K562 (cell line): ENCODE results near the gene STAP1. TPM values are rescaled to one million over a fixed set of nuclear protein-coding genes. Genes with fewer than 3 reads are reported as not detected.

Source experiments
- ARID4B ChIP-seq: sonication (generic); formaldehyde crosslinking; IDR thresholded peaks from 2 replicates; pipeline ENCODE4 v1.8.0; 2022; ENCODE audit warnings: mild to moderate bottlenecking, missing genetic modification reagents
- BCLAF1 ChIP-seq, 2 experiments: fragments of 450-650 bp in 1 of 2; IDR thresholded peaks; 2 replicates each; pipeline ENCODE4 v1.6.1; 2011 to 2017; ENCODE audit warnings: low read depth in 2 of 2, antibody characterized with exemption in 1 of 2, borderline replicate concordance in 1 of 2, low read length in 1 of 2, mild to moderate bottlenecking in 1 of 2, mixed read lengths in 1 of 2; ENCODE audit not compliant: control insufficient read depth in 1 of 2
- CC2D1A ChIP-seq: fragments of 450-650 bp; IDR thresholded peaks from 2 replicates; pipeline ENCODE4 v1.6.1; 2017; ENCODE audit warnings: mild to moderate bottlenecking
- DACH1 ChIP-seq: fragments of 450-650 bp; IDR thresholded peaks from 2 replicates; pipeline ENCODE4 v1.6.1; 2018; ENCODE audit not compliant: partially characterized antibody
- HNRNPLL ChIP-seq: fragments of 200-400 bp; formaldehyde crosslinking; IDR thresholded peaks from 2 replicates; pipeline ENCODE4 v1.6.1; 2017; ENCODE audit warnings: low read length, low read depth, mild to moderate bottlenecking; ENCODE audit not compliant: poor library complexity, severe bottlenecking
- RBBP5 ChIP-seq: fragments of 200-600 bp; sonication (generic); IDR thresholded peaks from 2 replicates; pipeline ENCODE4 v1.6.1; 2012; ENCODE audit warnings: borderline replicate concordance, mild to moderate bottlenecking, low read length, control low read depth, inconsistent platforms; ENCODE audit not compliant: insufficient read depth, poor library complexity, severe bottlenecking
- polyA plus RNA-seq, 8 experiments: library from polyadenylated mRNA; depleted of rRNA in 4 of 8; stranded (reverse) in 5 of 8; unstranded in 3 of 8; fragments of >200 nt; fragmentation: Nextera tagmentation in 2 of 8; fragmentation: Illumina TruSeq in 1 of 8; extraction: Ambion mirVana in 2 of 8; extraction: Trizol in 1 of 8; gene quantifications; 2 replicates each; pipeline versions ENCODE4 v1.2.1 to v1.2.3, GENCODE V29; 2011 to 2014; ENCODE audit warnings: inconsistent platforms in 1 of 8, missing spikeins in 1 of 8
- total RNA-seq, 7 experiments: library from RNA; depleted of rRNA in 6 of 7; stranded (reverse); fragments of >200 nt in 6 of 7; fragmentation: Illumina TruSeq in 2 of 7; extraction: Trizol in 2 of 7; gene quantifications; 2 replicates each; pipeline versions ENCODE4 v1.2.1 to v1.2.3, GENCODE V29; 2011 to 2021; ENCODE audit warnings: low replicate concordance in 1 of 7
- TF ChIP-seq, protein P1 (sequence below), 2 experiments: fragments of 450-650 bp; formaldehyde crosslinking in 1 of 2; IDR thresholded peaks; 2 replicates each; pipeline versions ENCODE4 v1.4.0 to v1.6.1; 2014 to 2020; ENCODE audit warnings: mild to moderate bottlenecking in 2 of 2, borderline replicate concordance in 1 of 2, low read depth in 1 of 2

The STAP1 gene
- total and polyA plus RNA-seq, 9 of the 15 experiments (the other 6 are each of a cell fraction or from before 2014, with no cell fraction given) = 0.50 to 5.6 (median 1.4) TPM

DNA sequence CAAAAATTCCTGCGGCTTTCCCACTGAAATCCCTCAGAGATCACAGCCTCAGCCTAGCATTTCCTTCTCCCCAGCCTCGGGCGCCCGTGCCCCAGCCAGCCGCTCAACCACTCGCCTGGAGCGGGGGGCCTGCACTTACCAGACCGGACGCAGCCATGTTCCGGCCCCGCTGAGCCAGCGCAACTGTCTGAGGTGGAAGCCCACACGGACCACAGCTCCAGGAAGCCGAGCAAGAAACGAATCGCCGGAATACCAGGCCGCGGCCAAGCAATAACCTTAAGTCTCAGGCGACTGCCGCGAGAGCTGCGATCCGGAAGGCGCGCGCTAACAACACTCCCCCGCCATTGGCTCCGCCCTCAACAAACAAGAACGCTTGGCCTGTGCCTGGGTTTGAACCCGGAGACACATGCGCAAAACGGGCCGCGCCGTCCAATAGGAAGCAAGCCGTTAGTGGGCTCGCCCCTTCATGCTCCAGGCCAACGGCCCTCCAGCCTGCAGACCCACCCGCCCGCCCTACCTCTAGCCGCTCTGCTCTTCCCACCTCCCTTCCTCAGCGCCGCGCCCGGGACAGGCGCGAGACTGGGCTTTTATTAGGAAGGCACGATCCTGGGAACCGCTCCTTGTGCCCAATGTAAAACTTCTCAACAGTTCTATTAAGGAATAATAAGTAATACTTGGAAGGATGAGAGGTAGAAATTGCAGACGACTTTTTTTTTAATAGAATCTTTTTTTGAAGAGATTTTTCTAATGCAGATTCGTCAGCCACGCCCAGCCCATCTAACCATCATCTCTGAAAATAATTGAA, 13.1 kb upstream of the STAP1 start, which contains the start of gene CENPC (continued):
- TF ChIP-seq BCLAF1 (IDR thresholded peaks at IDR 0.05; ENCODE audit: borderline replicate concordance in 1 of 2, control insufficient read depth in 1 of 2, low read depth in 2 of 2, low read length in 1 of 2) (peak in 1 of 2 experiments; percentile 66; a peak in 1 of 4 replicates), CC2D1A (peak; percentile 96), DACH1 (peak; percentile 12), ARID4B (peak; percentile 75), RBBP5 (peak; percentile 86), HNRNPLL (peak; percentile 81)
- TF ChIP-seq, protein P1, sequence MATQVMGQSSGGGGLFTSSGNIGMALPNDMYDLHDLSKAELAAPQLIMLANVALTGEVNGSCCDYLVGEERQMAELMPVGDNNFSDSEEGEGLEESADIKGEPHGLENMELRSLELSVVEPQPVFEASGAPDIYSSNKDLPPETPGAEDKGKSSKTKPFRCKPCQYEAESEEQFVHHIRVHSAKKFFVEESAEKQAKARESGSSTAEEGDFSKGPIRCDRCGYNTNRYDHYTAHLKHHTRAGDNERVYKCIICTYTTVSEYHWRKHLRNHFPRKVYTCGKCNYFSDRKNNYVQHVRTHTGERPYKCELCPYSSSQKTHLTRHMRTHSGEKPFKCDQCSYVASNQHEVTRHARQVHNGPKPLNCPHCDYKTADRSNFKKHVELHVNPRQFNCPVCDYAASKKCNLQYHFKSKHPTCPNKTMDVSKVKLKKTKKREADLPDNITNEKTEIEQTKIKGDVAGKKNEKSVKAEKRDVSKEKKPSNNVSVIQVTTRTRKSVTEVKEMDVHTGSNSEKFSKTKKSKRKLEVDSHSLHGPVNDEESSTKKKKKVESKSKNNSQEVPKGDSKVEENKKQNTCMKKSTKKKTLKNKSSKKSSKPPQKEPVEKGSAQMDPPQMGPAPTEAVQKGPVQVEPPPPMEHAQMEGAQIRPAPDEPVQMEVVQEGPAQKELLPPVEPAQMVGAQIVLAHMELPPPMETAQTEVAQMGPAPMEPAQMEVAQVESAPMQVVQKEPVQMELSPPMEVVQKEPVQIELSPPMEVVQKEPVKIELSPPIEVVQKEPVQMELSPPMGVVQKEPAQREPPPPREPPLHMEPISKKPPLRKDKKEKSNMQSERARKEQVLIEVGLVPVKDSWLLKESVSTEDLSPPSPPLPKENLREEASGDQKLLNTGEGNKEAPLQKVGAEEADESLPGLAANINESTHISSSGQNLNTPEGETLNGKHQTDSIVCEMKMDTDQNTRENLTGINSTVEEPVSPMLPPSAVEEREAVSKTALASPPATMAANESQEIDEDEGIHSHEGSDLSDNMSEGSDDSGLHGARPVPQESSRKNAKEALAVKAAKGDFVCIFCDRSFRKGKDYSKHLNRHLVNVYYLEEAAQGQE (IDR thresholded peaks at IDR 0.05; ENCODE audit: borderline replicate concordance) = no peak
- TF ChIP-seq, protein P1 (CRISPR knock-in tag; IDR thresholded peaks at IDR 0.05; ENCODE audit: low read depth) = no peak
